CD4-positive, alpha-beta T cell (primary cell): ENCODE measurements around the gene INPP4A. TPM values are rescaled to one million over a fixed set of nuclear protein-coding genes. Genes with fewer than 3 reads are reported as not detected.

Source experiments
- ATAC-seq: fragments of 200-7000 bp; cut with Tn5 transposase; one replicate; pipeline ENCODE4 v1.10.0; 2022; ENCODE audit warnings: mild to moderate bottlenecking; ENCODE audit not compliant: poor library complexity
- CTCF ChIA-PET: fragments of 350-600 bp; sonication (Branson Sonifier 250); formaldehyde crosslinking; loops from one replicate; lab custom pipeline; 2021; ENCODE audit warnings: antibody characterized with exemption, inconsistent platforms; lab: Charles Lee
- POLR2A ChIA-PET: fragments of 350-600 bp; sonication (Branson Sonifier 250); formaldehyde crosslinking; loops from one replicate; lab custom pipeline; 2021; ENCODE audit warnings: antibody characterized with exemption, inconsistent platforms; lab: Charles Lee
- DNase-seq, 14 experiments: peaks; one replicate each; pipeline ENCODE4 v3.0.0-alpha.2; 2013 to 2020; ENCODE audit warnings: mixed read lengths in 2 of 14
- H3K27ac ChIP-seq, 2 donors: one replicate each; pipeline versions ENCODE4 v1.5.1 to v1.7.0; 2013; ENCODE audit warnings: low read length in 2 of 2, low read depth in 1 of 2, mild to moderate bottlenecking in 1 of 2
- H3K27me3 ChIP-seq, 2 experiments: 1 replicate in 1 of 2; 2 replicates in 1 of 2; pipeline versions ENCODE4 v1.6.1 to v1.7.0; 2013; ENCODE audit warnings: low read length in 2 of 2, control low read depth in 1 of 2, mild to moderate bottlenecking in 1 of 2, moderate library complexity in 1 of 2; ENCODE audit not compliant: insufficient read depth in 2 of 2, control insufficient read depth in 1 of 2
- H3K36me3 ChIP-seq: one replicate; pipeline ENCODE4 v1.6.1; 2013; ENCODE audit warnings: low read length, control low read depth; ENCODE audit not compliant: insufficient read depth
- H3K4me1 ChIP-seq: one replicate; pipeline ENCODE4 v1.6.1; 2013; ENCODE audit warnings: low read length, control low read depth; ENCODE audit not compliant: insufficient read depth
- H3K4me3 ChIP-seq: one replicate; pipeline ENCODE4 v1.5.1; 2013; ENCODE audit warnings: mild to moderate bottlenecking, low read length, moderate library complexity
- H3K9me3 ChIP-seq, 2 experiments: 1 replicate in 1 of 2; 2 replicates in 1 of 2; pipeline versions ENCODE4 v1.6.1 to v1.7.0; 2013; ENCODE audit warnings: low read length in 2 of 2, mild to moderate bottlenecking in 2 of 2, control low read depth in 1 of 2, moderate library complexity in 1 of 2; ENCODE audit not compliant: control insufficient read depth in 1 of 2, insufficient read depth in 1 of 2
- H3K27ac Mint-ChIP-seq: one replicate; pipeline ENCODE4 v1.8.0; 2020; ENCODE audit warnings: mixed read lengths
- H3K27me3 Mint-ChIP-seq: one replicate; pipeline ENCODE4 v1.8.0; 2021; ENCODE audit warnings: mixed read lengths
- H3K36me3 Mint-ChIP-seq: one replicate; pipeline ENCODE4 v1.8.0; 2021; ENCODE audit warnings: low read depth, mixed read lengths
- H3K4me1 Mint-ChIP-seq: one replicate; pipeline ENCODE4 v1.8.0; 2021; ENCODE audit warnings: low read depth, mixed read lengths
- H3K4me3 Mint-ChIP-seq: one replicate; pipeline ENCODE4 v1.8.0; 2020; ENCODE audit warnings: mild to moderate bottlenecking, mixed read lengths
- H3K9me3 Mint-ChIP-seq: one replicate; pipeline ENCODE4 v1.8.0; 2020; ENCODE audit warnings: mixed read lengths
- CTCF ChIP-seq: fragments of 200-600 bp; IDR thresholded peaks from one replicate; pipeline ENCODE4 v1.8.0; 2022; ENCODE audit warnings: antibody characterized with exemption, mild to moderate bottlenecking
- intact Hi-C, 2 experiments: fragments of 100-400 bp; cut with DNase I in 1 of 2; cut with micrococcal nuclease in 1 of 2; formaldehyde crosslinking; loops; one replicate each; pipeline versions ENCODE4 v1.15.1 to v1.9.0; 2023 to 2025; cut with DNase I, micrococcal nuclease
- total RNA-seq, 174 experiments: library from RNA in 2 of 174; stranded (reverse) in 2 of 174; gene quantifications; one replicate each; pipeline ENCODE4 v1.2.3 and lab custom pipeline; 2021 to 2026

Gene INPP4A
- total RNA-seq, 2 experiments from 2014 or later = 86.4 to 89.2 TPM

GRCh38 chr2:98488252-98488651 is 43.6 kb downstream of the INPP4A start:
- CTCF ChIA-PET = interaction anchor here (0.6 to 2.1 kb wide), 17 partner anchors 9 to 775 kb away, joined by 3 to 27 read pairs (median 3); no protein-coding TSS in a partner anchor
- TF ChIP-seq CTCF = no peak
- no peak for ATAC-seq

GRCh38 chr2:98489486-98489885 is 44.8 kb downstream of the INPP4A start:
- H3K4me1 Mint-ChIP-seq = peaks cover 94% of the 10 kb centered on the region
- no peaks in the 10 kb centered on the region for H3K9me3 Mint-ChIP-seq
- peak overlapping the region; percentile 57 for H3K27ac Mint-ChIP-seq
- DNase-seq (no peak), ATAC-seq (no peak)
- Histone ChIP-seq H3K36me3 (peaks cover 31% of the 10 kb centered on the region), H3K9me3 (no peaks in the 10 kb centered on the region), H3K27me3 (no peaks in the 10 kb centered on the region), H3K4me1 (peaks cover 76% of the 10 kb centered on the region), H3K4me3 (no peak overlapping the region), H3K27ac (no peak overlapping the region)
- ChIA-PET POLR2A (no interaction called here), CTCF (no interaction called here)
- no peaks in the 10 kb centered on the region for H3K27me3 Mint-ChIP-seq
- intact Hi-C loops = loop anchor here (2.0 kb wide), 3 partner anchors 15 to 77 kb away; no protein-coding TSS in a partner anchor
- TF ChIP-seq CTCF = no peak
- H3K36me3 Mint-ChIP-seq = peaks cover 45% of the 10 kb centered on the region
- H3K4me3 Mint-ChIP-seq = no peak overlapping the region

More at GRCh38 chr2:98488252-98488651, 43.6 kb downstream of the INPP4A start:
- Histone ChIP-seq H3K4me1 (peaks cover 79% of the 10 kb centered on the region), H3K4me3 (no peak overlapping the region), H3K36me3 (peaks cover 25% of the 10 kb centered on the region), H3K27ac (no peak overlapping the region), H3K27me3 (no peaks in the 10 kb centered on the region), H3K9me3 (no peaks in the 10 kb centered on the region)
- Mint-ChIP-seq H3K27me3 (no peaks in the 10 kb centered on the region), H3K9me3 (no peaks in the 10 kb centered on the region), H3K27ac (peak overlapping the region; percentile 57), H3K4me1 (peaks cover 99% of the 10 kb centered on the region), H3K4me3 (peak overlapping the region; percentile 54), H3K36me3 (peaks cover 37% of the 10 kb centered on the region)
- intact Hi-C loops = loop anchor here (2.0 kb wide), 3 partner anchors 13 to 75 kb away; no protein-coding TSS in a partner anchor
- peak in 1 of 14 experiments; percentile 12 for DNase-seq
- POLR2A ChIA-PET = interaction anchor here (0.8 to 2.0 kb wide), 6 partner anchors 12 to 42 kb away, joined by 3 to 20 read pairs (median 3); no protein-coding TSS in a partner anchor

GRCh38 chr2:98489971-98490962 is 45.6 kb downstream of the INPP4A start:
- peak overlapping the region; percentile 38 for H3K4me3 Mint-ChIP-seq
- no peak overlapping the region for H3K27ac ChIP-seq

More at GRCh38 chr2:98489971-98490962, 45.6 kb downstream of the INPP4A start:
- CTCF ChIA-PET = no interaction called here
- Histone ChIP-seq H3K36me3 (peaks cover 31% of the 10 kb centered on the region), H3K4me3 (no peak overlapping the region), H3K9me3 (no peaks in the 10 kb centered on the region), H3K4me1 (peaks cover 68% of the 10 kb centered on the region), H3K27me3 (no peaks in the 10 kb centered on the region)
- intact Hi-C loops = loop anchor here (2.0 kb wide), 3 partner anchors 15 to 77 kb away; no protein-coding TSS in a partner anchor
- Mint-ChIP-seq H3K9me3 (no peaks in the 10 kb centered on the region), H3K27ac (peak overlapping the region; percentile 57), H3K36me3 (peaks cover 51% of the 10 kb centered on the region), H3K27me3 (no peaks in the 10 kb centered on the region), H3K4me1 (peaks cover 94% of the 10 kb centered on the region)
- TF ChIP-seq CTCF = no peak
- DNase-seq = peak in 1 of 14 experiments; percentile 17
- no peak for ATAC-seq
- POLR2A ChIA-PET = interaction anchor here (0.5 kb wide), 1 partner anchor 42 kb away, joined by 3 read pairs; no protein-coding TSS in a partner anchor
